ENCODE measurements around the gene RABGAP1.

Gene RABGAP1

GRCh38 chr9:123062351-123063176 is 121.7 kb downstream of the RABGAP1 start:
- TF ChIP-seq ZNF274 (IDR thresholded peaks at IDR 0.05; ENCODE audit: low read depth, low read length), result no peak
- H3K4me3 ChIP-seq (ENCODE audit: low read length), result no peak overlapping the region

- H3K4me3 ChIP-seq (ENCODE audit: low read length), result no peak overlapping the region
- TF ChIP-seq ZNF274 (IDR thresholded peaks at IDR 0.05; ENCODE audit: low read depth, low read length), result no peak
These were observed 122.4 kb downstream of the RABGAP1 start for GRCh38 chr9:123063177-123063598.

GRCh38 chr9:123063896-123064295 is 123.1 kb downstream of the RABGAP1 start:
- H3K4me3 ChIP-seq (ENCODE audit: low read length), result no peak overlapping the region
- no peak for TF ChIP-seq ZNF274 (IDR thresholded peaks at IDR 0.05; ENCODE audit: low read depth, low read length)

- H3K4me3 ChIP-seq (ENCODE audit: low read length), result no peak overlapping the region
- TF ChIP-seq ZNF274 (IDR thresholded peaks at IDR 0.05; ENCODE audit: low read depth, low read length), result no peak
These were observed 123.9 kb downstream of the RABGAP1 start for GRCh38 chr9:123064716-123065115.

GRCh38 chr9:123065196-123065595 is 124.4 kb downstream of the RABGAP1 start:
- TF ChIP-seq ZNF274 (IDR thresholded peaks at IDR 0.05; ENCODE audit: low read depth, low read length), result no peak
- no peak overlapping the region for H3K4me3 ChIP-seq (ENCODE audit: low read length)

GRCh38 chr9:123067136-123067535 is 126.3 kb downstream of the RABGAP1 start:
- TF ChIP-seq ZNF274 (IDR thresholded peaks at IDR 0.05; ENCODE audit: low read depth, low read length), result no peak
- H3K4me3 ChIP-seq (ENCODE audit: low read length), result no peak overlapping the region

GRCh38 chr9:123069010-123069481 is 128.2 kb downstream of the RABGAP1 start:
- no peak for TF ChIP-seq ZNF274 (IDR thresholded peaks at IDR 0.05; ENCODE audit: low read depth, low read length)
- no peak overlapping the region for H3K4me3 ChIP-seq (ENCODE audit: low read length)

- no peak for TF ChIP-seq ZNF274 (IDR thresholded peaks at IDR 0.05; ENCODE audit: low read depth, low read length)
These were observed 129.4 kb downstream of the RABGAP1 start for GRCh38 chr9:123070198-123070597.

GRCh38 chr9:123072407-123072995 is 131.7 kb downstream of the RABGAP1 start:
- no peak for TF ChIP-seq ZNF274 (IDR thresholded peaks at IDR 0.05; ENCODE audit: low read depth, low read length)
- H3K4me3 ChIP-seq (ENCODE audit: low read length), result no peak overlapping the region

More at GRCh38 chr9:123070198-123070597, 129.4 kb downstream of the RABGAP1 start:
- H3K4me3 ChIP-seq (ENCODE audit: low read length), result no peak overlapping the region

- H3K4me3 ChIP-seq (ENCODE audit: low read length), result no peak overlapping the region
- no peak for TF ChIP-seq ZNF274 (IDR thresholded peaks at IDR 0.05; ENCODE audit: low read depth, low read length)
These were observed 132.6 kb downstream of the RABGAP1 start for GRCh38 chr9:123073441-123073840.

GRCh38 chr9:123073991-123074422 is 133.2 kb downstream of the RABGAP1 start:
- no peak overlapping the region for H3K4me3 ChIP-seq (ENCODE audit: low read length)
- TF ChIP-seq ZNF274 (IDR thresholded peaks at IDR 0.05; ENCODE audit: low read depth, low read length), result no peak

- H3K4me3 ChIP-seq (ENCODE audit: low read length), result no peak overlapping the region
- no peak for TF ChIP-seq ZNF274 (IDR thresholded peaks at IDR 0.05; ENCODE audit: low read depth, low read length)
These were observed 133.8 kb downstream of the RABGAP1 start for GRCh38 chr9:123074628-123075027.

GRCh38 chr9:123080444-123080843 is 139.6 kb downstream of the RABGAP1 start:
- H3K4me3 ChIP-seq (ENCODE audit: low read length), result no peak overlapping the region
- no peak for TF ChIP-seq ZNF274 (IDR thresholded peaks at IDR 0.05; ENCODE audit: low read depth, low read length)

GRCh38 chr9:123081824-123082223 is 141.0 kb downstream of the RABGAP1 start:
- no peak for TF ChIP-seq ZNF274 (IDR thresholded peaks at IDR 0.05; ENCODE audit: low read depth, low read length)
- H3K4me3 ChIP-seq (ENCODE audit: low read length), result no peak overlapping the region

GRCh38 chr9:123083680-123084079 is 142.9 kb downstream of the RABGAP1 start:
- no peak overlapping the region for H3K4me3 ChIP-seq (ENCODE audit: low read length)
- no peak for TF ChIP-seq ZNF274 (IDR thresholded peaks at IDR 0.05; ENCODE audit: low read depth, low read length)
